Neural crest cell (in vitro differentiated cells): ENCODE measurements around the gene SH3PXD2A. TPM values are rescaled to one million over a fixed set of nuclear protein-coding genes. Genes with fewer than 3 reads are reported as not detected.
A peak's percentile ranks its signal among the peaks of the same experiment; 100 is the strongest.

Source experiments
- DNase-seq: peaks from one replicate; pipeline ENCODE4 v3.0.0; 2021; ENCODE audit warnings: low read depth, mixed read lengths, low spot score
- H3K27ac Mint-ChIP-seq: one replicate; pipeline ENCODE4 v1.8.0; 2021; ENCODE audit warnings: mild to moderate bottlenecking, mixed read lengths; ENCODE audit not compliant: unreplicated experiment
- H3K27me3 Mint-ChIP-seq: 2 replicates; pipeline ENCODE4 v1.8.0; 2021; ENCODE audit warnings: low read depth, mild to moderate bottlenecking, mixed read lengths
- H3K36me3 Mint-ChIP-seq: 2 replicates; pipeline ENCODE4 v1.8.0; 2021; ENCODE audit warnings: low read depth, mild to moderate bottlenecking, mixed read lengths
- H3K4me1 Mint-ChIP-seq: 2 replicates; pipeline ENCODE4 v1.8.0; 2021; ENCODE audit warnings: mixed read lengths
- H3K4me3 Mint-ChIP-seq: one replicate; pipeline ENCODE4 v1.8.0; 2021; ENCODE audit warnings: mild to moderate bottlenecking, mixed read lengths
- H3K9me3 Mint-ChIP-seq: 2 replicates; pipeline ENCODE4 v1.8.0; 2021; ENCODE audit warnings: mixed read lengths
- CTCF ChIP-seq: fragments of 200-600 bp; sonication (generic); conservative IDR thresholded peaks from 2 replicates; pipeline ENCODE4 v1.5.0; 2021; ENCODE audit warnings: antibody characterized with exemption, mild to moderate bottlenecking
- total RNA-seq: library from RNA; stranded (reverse); gene quantifications from 2 replicates; pipeline ENCODE4 v1.2.1, GENCODE V29; 2021

Gene SH3PXD2A
- total RNA-seq, 1 donor from 2014 or later, result 22.8 TPM

GRCh38 chr10:103802637-103803353 is 52.6 kb downstream of the SH3PXD2A start:
- peaks cover 68% of the 10 kb centered on the region for H3K4me1 Mint-ChIP-seq
- H3K27ac Mint-ChIP-seq, result peak overlapping the region; percentile 50
- DNase-seq, result no peak
- H3K36me3 Mint-ChIP-seq, result peaks cover 7% of the 10 kb centered on the region
- H3K4me3 Mint-ChIP-seq, result no peak overlapping the region
- TF ChIP-seq CTCF, result no peak
- H3K27me3 Mint-ChIP-seq, result no peaks in the 10 kb centered on the region
- H3K9me3 Mint-ChIP-seq, result no peaks in the 10 kb centered on the region

GRCh38 chr10:103802081-103802480 is 53.3 kb downstream of the SH3PXD2A start:
- Mint-ChIP-seq H3K27me3 (no peaks in the 10 kb centered on the region), H3K9me3 (no peaks in the 10 kb centered on the region), H3K27ac (no peak overlapping the region), H3K4me1 (peaks cover 64% of the 10 kb centered on the region), H3K36me3 (peaks cover 8% of the 10 kb centered on the region), H3K4me3 (no peak overlapping the region)
- TF ChIP-seq CTCF, result no peak
- no peak for DNase-seq

GRCh38 chr10:103800789-103801540 is 54.4 kb downstream of the SH3PXD2A start:
- Mint-ChIP-seq H3K4me1 (peaks cover 58% of the 10 kb centered on the region), H3K27me3 (no peaks in the 10 kb centered on the region), H3K9me3 (no peaks in the 10 kb centered on the region)

GRCh38 chr10:103800089-103800488 is 55.3 kb downstream of the SH3PXD2A start:
- Mint-ChIP-seq H3K4me1 (peaks cover 49% of the 10 kb centered on the region), H3K27me3 (no peaks in the 10 kb centered on the region), H3K9me3 (no peaks in the 10 kb centered on the region), H3K36me3 (peaks cover 8% of the 10 kb centered on the region), H3K4me3 (peak overlapping the region; percentile 61), H3K27ac (peak overlapping the region; percentile 69)
- no peak for TF ChIP-seq CTCF
- DNase-seq, result no peak

More at GRCh38 chr10:103800789-103801540, 54.4 kb downstream of the SH3PXD2A start:
- H3K36me3 Mint-ChIP-seq, result peaks cover 8% of the 10 kb centered on the region
- H3K27ac Mint-ChIP-seq, result peak overlapping the region; percentile 94
- DNase-seq, result peak; percentile 23
- TF ChIP-seq CTCF, result no peak
- peak overlapping the region; percentile 61 for H3K4me3 Mint-ChIP-seq

- DNase-seq, result no peak
- Mint-ChIP-seq H3K4me3 (peak overlapping the region; percentile 22), H3K36me3 (peaks cover 8% of the 10 kb centered on the region), H3K27me3 (no peaks in the 10 kb centered on the region), H3K9me3 (no peaks in the 10 kb centered on the region), H3K27ac (peak overlapping the region; percentile 69), H3K4me1 (peaks cover 42% of the 10 kb centered on the region)
- no peak for TF ChIP-seq CTCF
These were observed 56.0 kb downstream of the SH3PXD2A start for GRCh38 chr10:103799341-103799740.
